K562 (cell line): ENCODE data around the gene NEMF. TPM values are rescaled to one million over a fixed set of nuclear protein-coding genes. Genes with fewer than 3 reads are reported as not detected.

ENCODE experiments used
- ARID3B ChIP-seq: fragments of 250-450 bp; sonication (Bioruptor Pico); IDR thresholded peaks from 2 replicates; pipeline ENCODE4 v1.4.0; 2020; ENCODE audit warnings: borderline replicate concordance
- FOSL1 ChIP-seq: fragments of 200-800 bp; sonication (Bioruptor generic); conservative IDR thresholded peaks from 2 replicates; pipeline ENCODE4 v1.6.1; 2016; ENCODE audit warnings: missing genetic modification characterization, missing compliant biosample characterization
- HDGF ChIP-seq: fragments of 450-650 bp; IDR thresholded peaks from 2 replicates; pipeline ENCODE4 v1.6.1; 2016
- HLTF ChIP-seq: fragments of 450-650 bp; IDR thresholded peaks from 2 replicates; pipeline ENCODE4 v1.6.1; 2016
- MEF2A ChIP-seq: IDR thresholded peaks from 2 replicates; pipeline ENCODE4 v1.6.1; 2011; ENCODE audit warnings: low read depth, mild to moderate bottlenecking, low read length, moderate library complexity; ENCODE audit not compliant: control insufficient read depth
- NKRF ChIP-seq: fragments of 450-650 bp; IDR thresholded peaks from 2 replicates; pipeline ENCODE4 v1.6.1; 2016; ENCODE audit warnings: borderline replicate concordance
- OTX1 ChIP-seq: fragments of 450-650 bp; formaldehyde crosslinking; IDR thresholded peaks from 2 replicates; pipeline ENCODE4 v1.4.0; 2022; ENCODE audit warnings: mild to moderate bottlenecking
- SIRT6 ChIP-seq: IDR thresholded peaks from one replicate; pipeline ENCODE4 v1.6.1; 2012; ENCODE audit warnings: low read depth, mild to moderate bottlenecking, control low read depth, inconsistent platforms, low read length, moderate library complexity
- SMARCA5 ChIP-seq: fragments of 450-650 bp; IDR thresholded peaks from 2 replicates; pipeline ENCODE4 v1.6.1; 2016
- ZNF165 ChIP-seq: fragments of 250-450 bp; sonication (Bioruptor Pico); IDR thresholded peaks from 2 replicates; pipeline ENCODE4 v1.4.0; 2020; ENCODE audit warnings: borderline replicate concordance
- ZNF347 ChIP-seq: fragments of 450-650 bp; formaldehyde crosslinking; IDR thresholded peaks from 2 replicates; pipeline ENCODE4 v1.4.0; 2020; ENCODE audit warnings: low read depth, mild to moderate bottlenecking, moderate library complexity
- ZNF57 ChIP-seq: fragments of 450-650 bp; formaldehyde crosslinking; IDR thresholded peaks from 2 replicates; pipeline ENCODE4 v1.4.0; 2020; ENCODE audit warnings: mild to moderate bottlenecking, moderate library complexity
- ZZZ3 ChIP-seq: fragments of 450-650 bp; IDR thresholded peaks from 2 replicates; pipeline ENCODE4 v1.6.1; 2016; ENCODE audit warnings: antibody characterized with exemption, mild to moderate bottlenecking, moderate library complexity
- polyA plus RNA-seq, 8 experiments: library from polyadenylated mRNA; depleted of rRNA in 4 of 8; stranded (reverse) in 5 of 8; unstranded in 3 of 8; fragments of >200 nt; fragmentation: Nextera tagmentation in 2 of 8; fragmentation: Illumina TruSeq in 1 of 8; extraction: Ambion mirVana in 2 of 8; extraction: Trizol in 1 of 8; gene quantifications; 2 replicates each; pipeline versions ENCODE4 v1.2.1 to v1.2.3, GENCODE V29; 2011 to 2014; ENCODE audit warnings: inconsistent platforms in 1 of 8, missing spikeins in 1 of 8
- total RNA-seq, 7 experiments: library from RNA; depleted of rRNA in 6 of 7; stranded (reverse); fragments of >200 nt in 6 of 7; fragmentation: Illumina TruSeq in 2 of 7; extraction: Trizol in 2 of 7; gene quantifications; 2 replicates each; pipeline versions ENCODE4 v1.2.1 to v1.2.3, GENCODE V29; 2011 to 2021; ENCODE audit warnings: low replicate concordance in 1 of 7
- TF ChIP-seq, protein P1 (sequence below): fragments of 250-450 bp; sonication (Bioruptor Pico); IDR thresholded peaks from 2 replicates; pipeline ENCODE4 v1.5.0; 2021; ENCODE audit warnings: mild to moderate bottlenecking, moderate library complexity
- TF ChIP-seq, protein P2 (sequence below): fragments of 250-450 bp; sonication (Bioruptor Pico); IDR thresholded peaks from 2 replicates; pipeline ENCODE4 v1.8.0; 2021; ENCODE audit warnings: moderate library complexity, mild to moderate bottlenecking, inconsistent platforms
- TF ChIP-seq, protein P3 (sequence below): IDR thresholded peaks from 3 replicates; pipeline ENCODE4 v1.6.1; 2011; ENCODE audit warnings: borderline replicate concordance, mild to moderate bottlenecking, moderate library complexity; ENCODE audit not compliant: insufficient read length; ENCODE audit errors: extremely low read depth

Gene NEMF
- total and polyA plus RNA-seq, 9 of the 15 experiments (the other 6 are each of a cell fraction or from before 2014, with no cell fraction given) = 38.8 to 94.4 (median 61.0) TPM

DNA sequence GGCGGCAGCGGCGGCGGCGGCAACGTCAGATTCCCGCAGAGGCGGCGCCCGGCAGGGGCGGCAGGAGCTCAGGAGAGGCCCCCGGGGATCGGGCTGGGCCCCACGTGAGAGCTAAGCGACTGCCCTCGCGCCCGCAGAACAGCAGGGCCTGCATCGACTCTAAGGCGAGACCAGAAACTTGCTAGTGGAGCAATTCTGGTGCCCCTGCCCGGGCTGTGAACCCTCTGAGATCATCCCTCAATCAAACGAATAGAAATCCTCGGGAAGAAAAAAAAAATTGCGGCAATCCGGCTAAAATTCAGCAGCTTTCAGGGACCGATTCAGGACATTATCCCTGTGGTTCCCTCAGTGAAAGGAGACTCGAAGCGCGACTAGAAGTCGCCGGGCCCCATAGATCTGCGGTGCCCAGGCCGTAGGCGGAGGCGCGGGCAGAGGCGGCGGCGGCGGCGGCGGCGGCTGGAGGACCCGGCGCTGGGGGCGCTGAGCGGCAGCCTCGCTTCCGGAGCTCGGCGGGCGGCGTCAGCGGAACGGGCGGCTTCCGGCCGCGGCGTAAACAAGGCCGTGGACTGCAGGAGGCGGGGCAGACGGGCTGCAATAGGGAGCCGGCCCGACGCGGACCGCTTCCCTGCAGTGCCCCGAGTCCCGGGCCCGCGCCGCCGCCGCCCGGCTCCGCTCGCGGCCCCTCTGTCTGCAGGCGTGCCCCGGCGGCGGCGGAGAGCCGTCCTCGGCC, 84.9 kb downstream of the NEMF start, which contains the start of gene KLHDC2 (continued):
- TF ChIP-seq, protein P1, sequence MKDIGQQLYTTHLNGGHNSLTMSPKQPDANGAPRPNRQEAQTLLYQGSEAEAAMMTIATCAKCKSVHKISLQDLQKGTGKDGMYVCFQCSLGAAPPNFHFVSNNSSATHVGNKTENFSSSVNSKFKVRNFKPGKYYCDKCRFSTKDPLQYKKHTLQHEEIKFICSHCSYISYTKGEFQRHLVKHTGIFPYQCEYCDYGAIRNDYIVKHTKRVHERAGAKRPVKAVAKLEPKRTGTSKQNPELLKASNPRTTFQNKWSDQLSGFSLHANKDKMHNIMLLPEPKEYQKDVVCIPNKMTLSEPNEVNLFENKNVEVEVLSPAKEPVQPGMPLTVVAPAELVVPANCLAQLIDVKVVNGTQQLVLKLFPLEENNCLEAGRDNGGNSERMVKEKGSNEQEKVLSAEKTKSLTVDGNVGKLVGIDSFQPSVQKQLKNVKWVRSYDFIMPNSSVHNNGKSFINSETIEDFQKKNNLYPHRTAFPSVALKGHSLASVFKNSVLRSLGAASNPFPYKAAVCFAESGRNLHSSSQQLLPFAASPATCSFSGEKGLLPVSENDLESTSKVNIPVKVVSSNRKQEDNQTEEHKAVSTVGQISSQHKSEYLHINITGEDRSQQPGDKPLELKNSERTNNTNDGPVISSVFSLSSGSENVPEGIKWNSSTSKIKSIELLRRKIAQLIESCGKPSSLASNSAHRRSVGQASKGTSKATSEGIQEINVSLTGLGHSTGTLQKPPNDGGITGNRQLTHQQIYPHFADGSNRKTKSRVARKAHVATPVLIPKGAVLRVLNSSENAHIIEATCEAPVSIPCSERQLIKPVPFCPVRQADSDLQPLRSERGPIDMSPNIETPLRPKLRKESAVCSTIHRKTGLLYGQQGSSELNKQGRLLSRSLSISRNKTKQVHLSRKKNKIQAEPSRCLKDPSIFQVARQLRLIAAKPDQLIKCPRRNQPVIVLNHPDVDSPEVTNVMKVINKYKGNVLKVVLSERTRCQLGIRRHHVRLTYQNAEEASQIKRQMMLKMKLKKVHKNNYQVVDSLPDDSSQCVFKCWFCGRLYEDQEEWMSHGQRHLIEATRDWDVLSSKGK = no peak
- TF ChIP-seq, protein P2, sequence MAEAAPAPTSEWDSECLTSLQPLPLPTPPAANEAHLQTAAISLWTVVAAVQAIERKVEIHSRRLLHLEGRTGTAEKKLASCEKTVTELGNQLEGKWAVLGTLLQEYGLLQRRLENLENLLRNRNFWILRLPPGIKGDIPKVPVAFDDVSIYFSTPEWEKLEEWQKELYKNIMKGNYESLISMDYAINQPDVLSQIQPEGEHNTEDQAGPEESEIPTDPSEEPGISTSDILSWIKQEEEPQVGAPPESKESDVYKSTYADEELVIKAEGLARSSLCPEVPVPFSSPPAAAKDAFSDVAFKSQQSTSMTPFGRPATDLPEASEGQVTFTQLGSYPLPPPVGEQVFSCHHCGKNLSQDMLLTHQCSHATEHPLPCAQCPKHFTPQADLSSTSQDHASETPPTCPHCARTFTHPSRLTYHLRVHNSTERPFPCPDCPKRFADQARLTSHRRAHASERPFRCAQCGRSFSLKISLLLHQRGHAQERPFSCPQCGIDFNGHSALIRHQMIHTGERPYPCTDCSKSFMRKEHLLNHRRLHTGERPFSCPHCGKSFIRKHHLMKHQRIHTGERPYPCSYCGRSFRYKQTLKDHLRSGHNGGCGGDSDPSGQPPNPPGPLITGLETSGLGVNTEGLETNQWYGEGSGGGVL (CRISPR knock-in tag) = no peak
- TF ChIP-seq SIRT6 (no peak), SMARCA5 (no peak), ZNF165 (CRISPR knock-in tag) (no peak), HDGF (no peak), ARID3B (CRISPR knock-in tag) (no peak), HLTF (no peak), FOSL1 (tag) (no peak), MEF2A (no peak), NKRF (no peak), OTX1 (CRISPR knock-in tag) (no peak), ZNF347 (no peak), ZZZ3 (no peak), ZNF57 (no peak)
- TF ChIP-seq, protein P3, sequence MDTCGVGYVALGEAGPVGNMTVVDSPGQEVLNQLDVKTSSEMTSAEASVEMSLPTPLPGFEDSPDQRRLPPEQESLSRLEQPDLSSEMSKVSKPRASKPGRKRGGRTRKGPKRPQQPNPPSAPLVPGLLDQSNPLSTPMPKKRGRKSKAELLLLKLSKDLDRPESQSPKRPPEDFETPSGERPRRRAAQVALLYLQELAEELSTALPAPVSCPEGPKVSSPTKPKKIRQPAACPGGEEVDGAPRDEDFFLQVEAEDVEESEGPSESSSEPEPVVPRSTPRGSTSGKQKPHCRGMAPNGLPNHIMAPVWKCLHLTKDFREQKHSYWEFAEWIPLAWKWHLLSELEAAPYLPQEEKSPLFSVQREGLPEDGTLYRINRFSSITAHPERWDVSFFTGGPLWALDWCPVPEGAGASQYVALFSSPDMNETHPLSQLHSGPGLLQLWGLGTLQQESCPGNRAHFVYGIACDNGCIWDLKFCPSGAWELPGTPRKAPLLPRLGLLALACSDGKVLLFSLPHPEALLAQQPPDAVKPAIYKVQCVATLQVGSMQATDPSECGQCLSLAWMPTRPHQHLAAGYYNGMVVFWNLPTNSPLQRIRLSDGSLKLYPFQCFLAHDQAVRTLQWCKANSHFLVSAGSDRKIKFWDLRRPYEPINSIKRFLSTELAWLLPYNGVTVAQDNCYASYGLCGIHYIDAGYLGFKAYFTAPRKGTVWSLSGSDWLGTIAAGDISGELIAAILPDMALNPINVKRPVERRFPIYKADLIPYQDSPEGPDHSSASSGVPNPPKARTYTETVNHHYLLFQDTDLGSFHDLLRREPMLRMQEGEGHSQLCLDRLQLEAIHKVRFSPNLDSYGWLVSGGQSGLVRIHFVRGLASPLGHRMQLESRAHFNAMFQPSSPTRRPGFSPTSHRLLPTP = no peak
